Lung (tissue), 12 donors: Measurements from ENCODE around the gene TRPM7. TPM values are rescaled to one million over a fixed set of nuclear protein-coding genes. Genes with fewer than 3 reads are reported as not detected.

Experiments
- ATAC-seq: fragments of 200-7000 bp; cut with Tn5 transposase; one replicate; pipeline ENCODE4 v1.9.1; 2020; ENCODE audit warnings: moderate number of reproducible peaks; ENCODE audit not compliant: insufficient read depth, low FRiP score
- DNase-seq, 3 donors: peaks; one replicate each; pipeline ENCODE4 v3.0.0-alpha.2; 2013 to 2017
- H3K27ac ChIP-seq, 2 donors: one replicate each; pipeline ENCODE4 v1.5.1; 2013; ENCODE audit warnings: mild to moderate bottlenecking in 2 of 2, moderate library complexity in 2 of 2, control low read depth in 1 of 2, inconsistent platforms in 1 of 2, low read depth in 1 of 2, low read length in 1 of 2
- H3K27me3 ChIP-seq, 3 donors: one replicate each; pipeline ENCODE4 v1.5.1; 2013; ENCODE audit warnings: low read length in 2 of 3; ENCODE audit not compliant: control insufficient read depth in 3 of 3, insufficient read depth in 3 of 3
- H3K36me3 ChIP-seq, 4 donors: one replicate each; pipeline ENCODE4 v1.5.1; 2013; ENCODE audit warnings: low read length in 4 of 4, mild to moderate bottlenecking in 1 of 4, moderate library complexity in 1 of 4; ENCODE audit not compliant: control insufficient read depth in 4 of 4, insufficient read depth in 4 of 4
- H3K4me1 ChIP-seq, 5 donors: one replicate each; pipeline ENCODE4 v1.5.1; 2013; ENCODE audit warnings: low read length in 5 of 5, mild to moderate bottlenecking in 2 of 5, moderate library complexity in 1 of 5; ENCODE audit not compliant: control insufficient read depth in 5 of 5, insufficient read depth in 5 of 5
- H3K4me3 ChIP-seq: one replicate; pipeline ENCODE4 v1.5.1; 2013; ENCODE audit warnings: mild to moderate bottlenecking, control low read depth, moderate library complexity
- H3K9ac ChIP-seq, 2 donors: one replicate each; pipeline ENCODE4 v1.5.1; 2013; ENCODE audit warnings: low read length in 2 of 2, control low read depth in 1 of 2; ENCODE audit not compliant: insufficient read depth in 1 of 2
- H3K9me3 ChIP-seq, 4 donors: one replicate each; pipeline ENCODE4 v1.5.1; 2013; ENCODE audit warnings: low read length in 3 of 4, mild to moderate bottlenecking in 1 of 4, moderate library complexity in 1 of 4; ENCODE audit not compliant: control insufficient read depth in 4 of 4, insufficient read depth in 3 of 4
- CTCF ChIP-seq: IDR thresholded peaks from 2 replicates; pipeline ENCODE4 v1.5.1; 2012; ENCODE audit warnings: mild to moderate bottlenecking; ENCODE audit errors: control extremely low read depth, extremely low read depth
- WGBS, 2 donors: extraction: QIAGEN DNeasy Blood & Tissue Kit; methylation state at CpG; one replicate each; pipeline ENCODE4 v1.1.7; 2013; 5-methylcytosine and 5-hydroxymethylcytosine counted together
- polyA plus RNA-seq, 2 donors: library from polyadenylated mRNA; stranded (reverse); fragments of 200-250 nt; gene quantifications; one replicate each; pipeline ENCODE4 v1.2.1, GENCODE V29; 2013
- total RNA-seq, 2 donors: library from RNA; depleted of rRNA in 1 of 2; stranded (reverse); fragments of >200 nt in 1 of 2; gene quantifications; one replicate each; pipeline ENCODE4 v1.2.1, GENCODE V29; 2014 to 2021
- donor health status: control.
- donor health status: control.
- donor health status: Bipolar disorder and iron deficiency.
- donor health status: healthy.
- donor health status: DM: yes; HTN: yes; CAD: no.

The TRPM7 gene
- total and polyA plus RNA-seq, 4 donors: 9.1 to 77.7 (median 20.7) TPM

GRCh38 chr15:50544368-50544767, 142.2 kb downstream of the TRPM7 start:
- H3K36me3 ChIP-seq: no peaks in the 10 kb centered on the region
- no peak overlapping the region for H3K27ac ChIP-seq
- no peak overlapping the region for H3K4me3 ChIP-seq
- 60 to 62% methylated on average over 5 of the region's 5 CpGs for WGBS, 2 donors
- no peak for DNase-seq
- no peak for TF ChIP-seq CTCF
- H3K27me3 ChIP-seq: no peaks in the 10 kb centered on the region
- no peak overlapping the region for H3K9ac ChIP-seq
- no peaks in the 10 kb centered on the region for H3K9me3 ChIP-seq
- no peak for ATAC-seq
- no peaks in the 10 kb centered on the region for H3K4me1 ChIP-seq

GRCh38 chr15:50543556-50543955, 143.0 kb downstream of the TRPM7 start:
- WGBS, 2 donors: 87 to 93% methylated on average over 3 of the region's 3 CpGs
- no peaks in the 10 kb centered on the region for H3K4me1 ChIP-seq
- no peak overlapping the region for H3K9ac ChIP-seq
- H3K27ac ChIP-seq: no peak overlapping the region
- H3K4me3 ChIP-seq: no peak overlapping the region
- no peak for TF ChIP-seq CTCF
- ATAC-seq (no peak), DNase-seq (no peak)
- H3K27me3 ChIP-seq: no peaks in the 10 kb centered on the region
- H3K36me3 ChIP-seq: no peaks in the 10 kb centered on the region
- H3K9me3 ChIP-seq: no peaks in the 10 kb centered on the region

GRCh38 chr15:50542887-50543210, 143.7 kb downstream of the TRPM7 start:
- no peak overlapping the region for H3K27ac ChIP-seq
- TF ChIP-seq CTCF: no peak
- ATAC-seq (no peak), DNase-seq (no peak)
- no peak overlapping the region for H3K4me3 ChIP-seq
- H3K9ac ChIP-seq: no peak overlapping the region
- no peaks in the 10 kb centered on the region for H3K36me3 ChIP-seq
- 82 to 88% methylated on average over 2 of the region's 2 CpGs for WGBS, 2 donors
- H3K9me3 ChIP-seq: no peaks in the 10 kb centered on the region
- no peaks in the 10 kb centered on the region for H3K27me3 ChIP-seq
- no peaks in the 10 kb centered on the region for H3K4me1 ChIP-seq

- Histone ChIP-seq H3K9me3 (no peaks in the 10 kb centered on the region), H3K36me3 (no peaks in the 10 kb centered on the region), H3K27ac (no peak overlapping the region), H3K27me3 (no peaks in the 10 kb centered on the region), H3K4me3 (no peak overlapping the region), H3K9ac (no peak overlapping the region), H3K4me1 (no peaks in the 10 kb centered on the region)
- ATAC-seq (no peak), DNase-seq (no peak)
- no peak for TF ChIP-seq CTCF
- WGBS, 2 donors: 66 to 70% methylated on average over 4 of the region's 4 CpGs
Measured at GRCh38 chr15:50531766-50532165, 154.8 kb downstream of the TRPM7 start.
